ENCODE measurements around the gene ULBP1. TPM values are rescaled to one million over a fixed set of nuclear protein-coding genes. Genes with fewer than 3 reads are reported as not detected.
"Not testable (repeated sequence)": the region's sequence is repeated elsewhere in the genome, so short reads cannot be mapped to it uniquely, and the experiment has no call there.

Gene ULBP1
- total RNA-seq, 2 experiments from 2014 or later, result 0.55 to 0.67 TPM

DNA sequence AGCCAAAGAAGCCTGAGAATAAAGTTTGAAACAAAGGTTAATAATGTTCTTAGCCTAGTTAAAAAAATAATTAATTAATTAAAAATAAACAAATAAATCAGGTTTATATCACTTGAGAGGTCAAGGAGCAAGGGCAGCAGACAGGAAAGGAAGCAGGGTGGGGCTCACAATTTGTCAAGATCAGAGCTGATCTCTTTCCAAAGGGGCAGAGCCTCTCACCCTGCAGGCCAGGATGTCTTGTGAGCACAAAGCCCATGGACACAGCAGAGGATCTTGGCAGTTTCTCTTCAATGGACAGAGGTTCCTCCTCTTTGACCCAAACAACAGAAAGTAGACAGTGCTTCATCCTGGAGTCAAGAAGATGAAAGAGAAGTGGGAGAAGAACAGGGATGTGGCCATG, 14.9 kb downstream of the ULBP1 start:
- no peak for DNase-seq
- peaks cover 12% of the 10 kb centered on the region for H3K4me1 Mint-ChIP-seq
- no peaks in the 10 kb centered on the region for H3K36me3 Mint-ChIP-seq (ENCODE audit: low read depth)
- H3K27ac Mint-ChIP-seq, result no peak overlapping the region
- H3K27me3 Mint-ChIP-seq, result peaks cover 78% of the 10 kb centered on the region
- H3K9me3 Mint-ChIP-seq, result no peaks in the 10 kb centered on the region
- POLR2A ChIA-PET, result no interaction called here
- no peak overlapping the region for H3K4me3 Mint-ChIP-seq
- CTCF ChIA-PET, result no interaction called here

DNA sequence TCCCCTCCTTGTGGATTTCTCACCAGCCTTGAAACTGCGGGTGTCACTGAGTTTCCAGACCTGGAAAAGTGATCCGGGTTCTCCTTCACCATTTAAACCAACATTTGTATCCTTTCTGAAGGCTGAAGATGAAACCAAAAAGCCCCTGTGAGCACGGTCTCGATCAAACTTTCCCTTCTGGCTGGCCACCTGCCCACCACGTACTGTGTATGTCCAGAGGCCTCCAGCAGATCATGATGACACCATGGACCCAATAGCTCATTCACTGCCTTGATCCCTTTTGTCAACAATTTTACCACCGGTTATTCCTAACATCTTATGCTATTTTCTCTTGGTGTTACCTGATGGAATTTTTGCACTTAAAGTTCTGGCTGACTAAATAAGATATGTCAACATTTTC, 15.6 kb downstream of the ULBP1 start:
- H3K4me3 Mint-ChIP-seq, result no peak overlapping the region
- H3K36me3 Mint-ChIP-seq (ENCODE audit: low read depth), result no peaks in the 10 kb centered on the region
- peaks cover 75% of the 10 kb centered on the region for H3K27me3 Mint-ChIP-seq
- DNase-seq, result no peak
- peaks cover 8% of the 10 kb centered on the region for H3K4me1 Mint-ChIP-seq
- ChIA-PET CTCF (no interaction called here), POLR2A (no interaction called here)
- H3K27ac Mint-ChIP-seq, result no peak overlapping the region
- no peaks in the 10 kb centered on the region for H3K9me3 Mint-ChIP-seq

DNA sequence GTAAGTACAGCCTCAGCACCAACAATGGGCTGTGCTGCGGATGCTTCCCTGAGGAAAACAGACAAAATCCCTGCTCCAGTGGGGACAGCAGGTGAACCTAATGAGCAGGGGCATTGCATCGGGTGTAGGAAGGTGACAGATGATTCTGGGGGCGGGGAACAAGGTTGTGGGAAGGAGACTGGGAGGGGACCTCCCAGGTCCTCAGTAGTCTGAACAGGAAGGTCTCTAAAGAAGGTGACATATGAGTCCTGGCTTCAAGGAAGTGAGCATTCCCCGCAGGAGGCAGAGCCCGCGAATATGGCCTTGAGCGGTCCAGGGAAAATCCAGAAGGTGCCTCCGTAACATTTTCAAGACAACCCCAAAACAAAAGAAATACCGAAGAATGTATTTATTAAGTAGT, 19.4 kb downstream of the ULBP1 start:
- ChIA-PET POLR2A (no interaction called here), CTCF (no interaction called here)
- Mint-ChIP-seq H3K27ac (no peak overlapping the region), H3K36me3 (ENCODE audit: low read depth) (peaks cover 2% of the 10 kb centered on the region), H3K4me1 (peaks cover 8% of the 10 kb centered on the region), H3K4me3 (no peak overlapping the region), H3K9me3 (peaks cover 4% of the 10 kb centered on the region), H3K27me3 (peaks cover 79% of the 10 kb centered on the region)
- DNase-seq, result no peak

DNA sequence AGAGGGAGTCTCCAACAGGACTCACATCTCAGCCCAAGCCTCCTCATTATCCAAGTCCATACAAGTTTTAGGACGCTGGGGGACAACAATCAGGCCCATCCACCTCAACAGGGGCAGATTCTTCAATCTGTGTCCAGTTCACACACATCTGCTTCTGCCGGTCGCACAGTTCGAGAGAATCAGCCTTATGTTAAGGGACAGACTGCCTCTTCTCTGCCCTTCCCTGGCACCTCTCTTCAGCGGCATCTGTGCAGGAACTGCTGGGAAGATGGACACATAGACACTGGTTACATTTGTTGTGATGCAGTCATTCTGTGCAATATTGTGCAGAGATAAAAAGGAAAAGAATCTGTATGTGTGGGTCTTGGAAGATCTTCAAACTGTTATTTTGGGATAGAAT, 21.0 kb downstream of the ULBP1 start:
- Mint-ChIP-seq H3K36me3 (ENCODE audit: low read depth) (peaks cover 6% of the 10 kb centered on the region), H3K4me1 (peaks cover 18% of the 10 kb centered on the region), H3K9me3 (peaks cover 9% of the 10 kb centered on the region), H3K4me3 (no peak overlapping the region), H3K27me3 (peaks cover 82% of the 10 kb centered on the region), H3K27ac (no peak overlapping the region)
- no peak for DNase-seq
- ChIA-PET CTCF (interaction anchor here (0.8 kb wide), 1 partner anchor 81 kb away, joined by 3 read pairs; no protein-coding TSS in a partner anchor), POLR2A (no interaction called here)

DNA sequence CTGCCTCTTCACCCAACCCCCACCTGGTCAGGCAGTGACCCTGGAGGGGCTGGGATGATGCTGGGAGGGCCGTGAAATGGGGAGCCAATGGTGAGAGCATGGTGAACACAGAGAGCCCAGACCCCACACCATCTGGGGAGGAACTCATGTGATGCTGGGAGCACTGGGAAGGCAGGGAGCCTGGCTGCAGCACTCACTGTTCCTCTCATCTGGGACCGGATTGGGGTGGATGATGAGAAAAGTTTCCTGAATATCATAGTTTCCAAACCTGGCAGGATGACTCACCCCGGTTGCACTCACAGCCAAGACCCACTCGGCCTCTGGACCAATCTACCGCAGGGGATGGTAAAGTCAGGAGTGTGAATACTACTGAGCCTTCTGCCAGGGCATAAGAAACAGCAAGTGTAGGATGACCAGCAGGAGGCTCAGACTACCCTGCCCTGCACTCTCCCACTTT, 21.8 kb downstream of the ULBP1 start:
- DNase-seq, result no peak
- CTCF ChIA-PET, result no interaction called here
- peaks cover 25% of the 10 kb centered on the region for H3K4me1 Mint-ChIP-seq
- no peak overlapping the region for H3K4me3 Mint-ChIP-seq
- H3K9me3 Mint-ChIP-seq, result peaks cover 9% of the 10 kb centered on the region
- peaks cover 7% of the 10 kb centered on the region for H3K36me3 Mint-ChIP-seq (ENCODE audit: low read depth)
- H3K27ac Mint-ChIP-seq, result no peak overlapping the region
- POLR2A ChIA-PET, result no interaction called here
- H3K27me3 Mint-ChIP-seq, result peaks cover 86% of the 10 kb centered on the region

DNA sequence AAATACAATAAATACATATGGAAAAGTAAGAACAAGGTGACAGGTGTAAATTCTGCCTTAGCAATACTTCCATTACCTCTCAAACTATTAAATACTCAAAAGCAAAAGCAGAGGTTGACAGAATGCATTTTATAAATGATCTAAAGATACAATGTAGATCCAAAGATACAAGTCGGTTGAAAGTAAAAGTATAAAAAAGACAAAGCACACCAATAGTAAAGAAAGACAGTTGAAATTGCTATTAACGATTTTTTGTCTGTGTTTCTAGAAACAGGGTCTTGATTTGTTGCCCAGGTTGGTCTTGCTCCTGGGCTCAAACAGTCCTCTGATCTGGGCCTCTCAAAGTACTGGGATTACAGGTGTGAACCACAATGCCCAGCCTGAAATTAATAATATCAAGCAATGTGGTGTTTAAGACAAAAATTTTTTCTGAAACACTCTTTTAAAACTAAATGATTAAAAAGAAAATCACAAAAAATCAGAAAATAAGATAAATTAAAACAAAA, 23.9 kb downstream of the ULBP1 start:
- no peak overlapping the region for H3K4me3 Mint-ChIP-seq
- H3K9me3 Mint-ChIP-seq, result peaks cover 9% of the 10 kb centered on the region
- H3K36me3 Mint-ChIP-seq (ENCODE audit: low read depth), result peaks cover 8% of the 10 kb centered on the region
- DNase-seq, result no peak
- ChIA-PET CTCF (no interaction called here), POLR2A (no interaction called here)
- no peak overlapping the region for H3K27ac Mint-ChIP-seq
- peaks cover 33% of the 10 kb centered on the region for H3K4me1 Mint-ChIP-seq
- H3K27me3 Mint-ChIP-seq, result peaks cover 89% of the 10 kb centered on the region

DNA sequence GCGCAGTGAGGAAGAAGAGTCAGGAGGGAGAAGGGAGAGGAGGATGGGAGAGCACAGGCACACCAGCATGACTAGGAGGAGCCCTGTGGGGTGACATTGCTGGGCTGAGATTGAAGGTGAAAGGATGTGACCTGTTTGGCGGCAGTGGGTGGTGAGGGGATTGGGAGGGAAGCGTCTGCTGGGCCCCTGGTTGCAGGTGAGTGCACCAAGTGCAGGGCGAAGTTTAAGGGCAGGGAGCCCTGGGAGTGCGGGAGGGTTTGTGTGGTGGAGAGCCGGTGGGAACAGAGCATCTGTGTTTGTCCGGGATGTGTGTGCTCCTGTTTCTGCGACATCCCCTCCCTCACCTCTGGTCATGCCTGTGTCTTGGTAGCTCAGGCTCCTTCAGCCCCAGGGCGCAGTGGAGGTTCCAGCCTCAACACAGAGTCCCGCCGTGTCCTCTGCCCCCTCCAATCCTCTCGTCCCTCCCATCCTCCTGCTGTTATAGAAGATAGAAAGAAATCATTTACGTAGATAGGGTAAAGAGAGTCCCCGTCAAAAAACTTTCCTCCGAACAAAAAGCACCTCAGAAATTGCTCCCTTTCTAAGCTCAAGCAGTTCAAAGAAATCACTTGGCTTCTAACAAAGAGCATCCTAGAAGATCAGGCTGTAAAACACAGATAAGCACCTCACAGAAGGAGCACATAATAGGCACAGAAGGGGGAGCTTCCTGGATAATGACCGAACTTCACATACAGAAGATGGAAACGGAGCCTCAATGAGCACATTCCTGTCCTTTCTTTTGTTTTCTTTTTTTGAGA, 25.0 kb downstream of the ULBP1 start:
- peaks cover 8% of the 10 kb centered on the region for H3K36me3 Mint-ChIP-seq (ENCODE audit: low read depth)
- peaks cover 93% of the 10 kb centered on the region for H3K27me3 Mint-ChIP-seq
- H3K9me3 Mint-ChIP-seq, result peaks cover 9% of the 10 kb centered on the region
- ChIA-PET CTCF (no interaction called here), POLR2A (no interaction called here)
- peak overlapping the region; percentile 46 for H3K27ac Mint-ChIP-seq
- peaks cover 33% of the 10 kb centered on the region for H3K4me1 Mint-ChIP-seq
- no peak for DNase-seq
- H3K4me3 Mint-ChIP-seq, result no peak overlapping the region

DNA sequence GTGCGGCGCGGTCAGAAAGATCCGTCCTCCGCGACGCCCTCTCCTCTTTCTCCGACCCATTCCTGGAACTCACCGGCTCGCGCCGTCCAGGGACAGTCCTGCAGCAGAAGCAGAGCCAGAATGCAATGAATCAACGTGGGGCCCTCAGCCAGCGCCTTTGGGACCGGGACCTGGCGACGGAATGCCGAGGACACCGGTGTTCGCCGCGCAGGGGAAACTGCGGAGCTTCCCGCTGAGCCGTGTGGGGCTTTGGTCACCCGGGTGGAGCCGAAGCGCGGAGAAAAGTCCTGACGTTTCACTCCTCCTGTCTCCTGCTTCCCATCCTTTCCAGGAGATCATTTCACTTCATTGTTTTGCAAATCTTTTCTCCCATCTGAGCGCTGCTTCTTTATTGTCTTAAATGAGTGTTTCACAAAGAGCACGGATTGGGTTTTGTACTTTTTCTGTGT, 26.5 kb downstream of the ULBP1 start:
- no peak for DNase-seq
- CTCF ChIA-PET, result no interaction called here

DNA sequence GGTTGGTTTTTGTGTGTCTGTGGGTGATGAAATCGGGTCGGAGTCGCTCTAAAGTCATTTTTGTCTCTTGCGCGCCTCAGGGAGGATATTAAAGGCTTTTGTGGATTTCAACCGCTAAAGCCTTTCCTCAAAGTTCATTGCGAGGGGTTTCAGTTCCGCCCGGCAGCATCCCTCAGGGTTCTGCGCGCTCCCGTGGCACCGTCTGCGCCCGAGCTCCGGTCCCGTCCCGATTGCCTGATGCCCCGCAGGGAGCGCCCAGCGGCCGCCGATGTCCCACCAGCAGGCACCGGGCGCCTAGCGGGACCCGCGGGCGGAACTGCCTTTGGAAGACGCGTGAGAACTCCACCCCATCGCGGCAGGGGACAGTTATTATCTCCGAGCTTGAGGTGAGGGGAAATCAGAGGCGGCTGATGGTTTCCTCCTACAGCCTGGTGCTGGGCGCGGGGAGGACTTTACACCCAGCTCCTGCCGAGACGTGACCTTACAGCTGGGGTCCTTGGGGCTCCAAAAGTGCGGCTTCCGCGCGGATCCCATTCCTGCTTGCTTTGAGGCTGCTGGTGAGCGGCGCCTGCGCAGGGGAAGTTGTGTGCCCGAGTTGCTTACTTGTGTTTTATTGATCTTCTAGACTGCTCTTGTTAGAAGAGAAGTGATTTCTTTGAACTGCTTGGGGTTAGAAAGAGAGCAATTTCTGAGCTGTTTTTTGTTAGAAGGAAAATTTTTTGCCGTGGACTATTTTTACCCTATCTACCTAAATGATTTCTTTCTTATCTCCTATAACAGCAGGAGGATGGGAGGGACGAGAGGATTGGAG, 27.1 kb downstream of the ULBP1 start:
- CTCF ChIA-PET, result interaction anchor here (1.5 kb wide), 1 partner anchor 16 kb away, joined by 3 read pairs; no protein-coding TSS in a partner anchor
- Mint-ChIP-seq H3K9me3 (peaks cover 9% of the 10 kb centered on the region), H3K27me3 (peaks cover 93% of the 10 kb centered on the region), H3K27ac (peak overlapping the region; percentile 54), H3K36me3 (ENCODE audit: low read depth) (peaks cover 8% of the 10 kb centered on the region), H3K4me3 (peak overlapping the region; percentile 68), H3K4me1 (peaks cover 33% of the 10 kb centered on the region)
- DNase-seq, result peak; percentile 27
- POLR2A ChIA-PET, result no interaction called here

More for the DNA sequence above, 26.5 kb downstream of the ULBP1 start:
- H3K27ac Mint-ChIP-seq, result no peak overlapping the region
- H3K27me3 Mint-ChIP-seq, result peaks cover 94% of the 10 kb centered on the region
- H3K4me1 Mint-ChIP-seq, result peaks cover 33% of the 10 kb centered on the region
- POLR2A ChIA-PET, result no interaction called here
- H3K9me3 Mint-ChIP-seq, result peaks cover 9% of the 10 kb centered on the region
- H3K36me3 Mint-ChIP-seq (ENCODE audit: low read depth), result peaks cover 8% of the 10 kb centered on the region
- H3K4me3 Mint-ChIP-seq, result peak overlapping the region; percentile 68

DNA sequence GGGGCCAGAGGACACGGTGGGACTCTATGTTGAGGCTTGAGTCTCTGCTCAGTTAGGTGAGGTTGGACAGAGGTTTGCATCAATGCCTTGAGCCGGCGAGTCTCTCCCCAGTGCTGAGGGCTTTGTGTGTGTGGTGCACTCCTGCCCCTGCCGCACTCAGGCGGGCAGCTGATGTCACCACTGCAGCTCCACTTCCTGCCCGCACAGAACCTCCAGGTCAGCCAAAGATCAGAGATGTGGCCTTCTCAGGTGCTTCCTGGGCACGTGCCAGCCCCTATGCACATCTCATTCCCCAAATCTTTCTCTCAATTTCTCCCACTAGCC, 27.7 kb downstream of the ULBP1 start:
- H3K27ac Mint-ChIP-seq; POLR2A ChIA-PET; H3K9me3 Mint-ChIP-seq; H3K36me3 Mint-ChIP-seq (ENCODE audit: low read depth); DNase-seq: not testable (repeated sequence)
- CTCF ChIA-PET, result interaction anchor here (1.4 to 1.5 kb wide), 2 partner anchors 16 to 19 kb away, joined by 3 to 4 read pairs; no protein-coding TSS in a partner anchor
- Mint-ChIP-seq H3K4me1 (peaks cover 33% of the 10 kb centered on the region), H3K4me3 (peak overlapping the region; percentile 68), H3K27me3 (peaks cover 92% of the 10 kb centered on the region)

DNA sequence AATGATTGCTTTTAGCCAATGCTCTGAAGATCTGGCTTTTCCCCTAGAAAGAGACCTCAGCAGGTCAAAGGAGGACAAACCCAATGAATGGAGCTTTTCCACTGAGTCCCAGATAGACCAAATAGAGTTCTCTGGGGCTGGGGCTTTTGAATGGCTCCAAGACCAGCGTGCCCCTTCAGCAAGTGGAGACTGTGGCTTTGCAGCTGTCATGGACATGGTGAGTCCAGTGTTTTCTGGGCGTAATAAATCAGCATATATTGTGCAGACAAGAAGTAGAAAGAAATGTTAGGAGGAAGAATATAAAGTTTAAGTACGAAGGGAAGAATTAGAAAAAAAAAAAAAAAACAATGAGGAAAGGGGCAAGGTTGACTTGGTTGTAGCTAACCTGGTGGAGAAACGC, 28.1 kb downstream of the ULBP1 start:
- H3K4me3 Mint-ChIP-seq, result no peak overlapping the region
- H3K27me3 Mint-ChIP-seq, result peaks cover 92% of the 10 kb centered on the region
- H3K9me3 Mint-ChIP-seq, result peaks cover 9% of the 10 kb centered on the region
- H3K36me3 Mint-ChIP-seq (ENCODE audit: low read depth), result peaks cover 8% of the 10 kb centered on the region
- DNase-seq, result no peak
- ChIA-PET POLR2A (no interaction called here), CTCF (interaction anchor here (1.4 to 1.5 kb wide), 2 partner anchors 15 to 18 kb away, joined by 3 to 4 read pairs; no protein-coding TSS in a partner anchor)
- H3K27ac Mint-ChIP-seq, result no peak overlapping the region
- H3K4me1 Mint-ChIP-seq, result peaks cover 33% of the 10 kb centered on the region

DNA sequence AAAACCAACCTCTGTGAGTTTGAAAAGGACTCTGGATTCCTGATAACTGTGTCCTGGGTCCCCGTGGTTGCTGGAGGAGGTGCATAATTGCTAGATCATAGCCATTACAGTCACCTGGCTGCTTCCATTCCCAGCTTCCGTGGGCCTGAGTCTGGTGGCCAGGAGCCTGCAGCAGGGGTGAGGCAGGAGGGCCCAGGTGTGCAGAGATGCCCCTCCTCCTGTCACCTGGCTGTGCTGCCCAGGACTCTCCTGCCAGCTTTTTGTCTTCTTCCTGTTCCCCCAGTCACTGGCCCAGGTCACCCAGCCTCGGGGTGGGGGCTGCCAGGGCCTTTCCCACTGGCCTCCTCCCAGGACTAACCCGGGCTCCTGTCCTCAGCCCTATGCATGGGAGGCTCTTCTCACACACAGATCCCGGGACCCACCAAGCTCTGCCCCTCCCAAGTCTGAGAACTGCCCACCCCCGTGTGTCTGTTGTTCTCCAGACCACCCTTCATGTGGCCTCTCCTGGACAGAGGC, 31.6 kb downstream of the ULBP1 start:
- CTCF ChIA-PET, result interaction anchor here (1.9 kb wide), 1 partner anchor 22 kb away, joined by 8 read pairs; no protein-coding TSS in a partner anchor
- POLR2A ChIA-PET, result no interaction called here
- H3K9me3 Mint-ChIP-seq, result no peaks in the 10 kb centered on the region
- DNase-seq, result no peak
- H3K4me3 Mint-ChIP-seq, result no peak overlapping the region
- H3K27ac Mint-ChIP-seq, result no peak overlapping the region
- H3K36me3 Mint-ChIP-seq (ENCODE audit: low read depth), result peaks cover 2% of the 10 kb centered on the region
- H3K27me3 Mint-ChIP-seq, result peaks cover 82% of the 10 kb centered on the region
- peaks cover 18% of the 10 kb centered on the region for H3K4me1 Mint-ChIP-seq

DNA sequence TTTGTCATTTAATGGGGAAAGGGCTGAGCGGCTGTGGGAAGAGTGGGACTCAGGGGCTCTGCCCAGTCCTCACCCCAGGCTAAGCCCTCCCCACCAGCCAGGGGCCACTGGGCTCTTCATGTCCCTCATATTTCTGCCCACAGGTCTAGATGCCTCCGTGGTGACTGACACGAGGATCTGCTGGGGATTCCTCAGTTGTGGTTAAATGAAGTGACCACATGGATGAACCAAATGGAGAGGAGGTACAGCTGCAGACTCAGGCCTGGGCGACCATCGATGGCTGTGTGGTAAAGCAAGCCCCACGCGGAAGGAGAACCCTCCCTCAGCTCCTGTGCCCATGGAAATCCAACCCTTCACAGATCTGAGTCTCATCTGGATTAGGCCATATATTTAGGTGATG, 32.2 kb downstream of the ULBP1 start:
- no peak for DNase-seq
- Mint-ChIP-seq H3K27ac (no peak overlapping the region), H3K9me3 (no peaks in the 10 kb centered on the region), H3K4me1 (peaks cover 20% of the 10 kb centered on the region), H3K4me3 (no peak overlapping the region), H3K36me3 (ENCODE audit: low read depth) (no peaks in the 10 kb centered on the region), H3K27me3 (peaks cover 82% of the 10 kb centered on the region)
- POLR2A ChIA-PET, result no interaction called here
- CTCF ChIA-PET, result interaction anchor here (0.6 kb wide), 1 partner anchor 72 kb away, joined by 3 read pairs; no protein-coding TSS in a partner anchor
